Fibroblast of the aortic adventitia (primary cell): ENCODE measurements around the gene TANC1. TPM values are rescaled to one million over a fixed set of nuclear protein-coding genes. Genes with fewer than 3 reads are reported as not detected.

Experiments used
- DNase-seq: peaks from one replicate; pipeline ENCODE4 v3.0.0-alpha.2; 2010; ENCODE audit warnings: low read depth
- H3K4me3 ChIP-seq: 2 replicates; pipeline ENCODE4 v1.5.1; 2011; ENCODE audit warnings: low read depth, mild to moderate bottlenecking, control low read depth, low read length, moderate library complexity
- total RNA-seq: library from RNA; depleted of rRNA; stranded (reverse); fragments of >200 nt; gene quantifications from 2 replicates; pipeline ENCODE4 v1.2.3, GENCODE V29; 2012; ENCODE audit warnings: low replicate concordance
- TF ChIP-seq, protein P1 (sequence below): IDR thresholded peaks from 2 replicates; pipeline ENCODE4 v1.5.1; 2011; ENCODE audit warnings: mild to moderate bottlenecking, low read length, control low read depth, inconsistent platforms; ENCODE audit not compliant: insufficient read depth

Gene TANC1
- total RNA-seq, 1 donor: 11.9 TPM

GRCh38 chr2:159123786-159124185 lies 155.3 kb downstream of the TANC1 start:
- no peak for DNase-seq
- H3K4me3 ChIP-seq: no peak overlapping the region
- TF ChIP-seq, protein P1, sequence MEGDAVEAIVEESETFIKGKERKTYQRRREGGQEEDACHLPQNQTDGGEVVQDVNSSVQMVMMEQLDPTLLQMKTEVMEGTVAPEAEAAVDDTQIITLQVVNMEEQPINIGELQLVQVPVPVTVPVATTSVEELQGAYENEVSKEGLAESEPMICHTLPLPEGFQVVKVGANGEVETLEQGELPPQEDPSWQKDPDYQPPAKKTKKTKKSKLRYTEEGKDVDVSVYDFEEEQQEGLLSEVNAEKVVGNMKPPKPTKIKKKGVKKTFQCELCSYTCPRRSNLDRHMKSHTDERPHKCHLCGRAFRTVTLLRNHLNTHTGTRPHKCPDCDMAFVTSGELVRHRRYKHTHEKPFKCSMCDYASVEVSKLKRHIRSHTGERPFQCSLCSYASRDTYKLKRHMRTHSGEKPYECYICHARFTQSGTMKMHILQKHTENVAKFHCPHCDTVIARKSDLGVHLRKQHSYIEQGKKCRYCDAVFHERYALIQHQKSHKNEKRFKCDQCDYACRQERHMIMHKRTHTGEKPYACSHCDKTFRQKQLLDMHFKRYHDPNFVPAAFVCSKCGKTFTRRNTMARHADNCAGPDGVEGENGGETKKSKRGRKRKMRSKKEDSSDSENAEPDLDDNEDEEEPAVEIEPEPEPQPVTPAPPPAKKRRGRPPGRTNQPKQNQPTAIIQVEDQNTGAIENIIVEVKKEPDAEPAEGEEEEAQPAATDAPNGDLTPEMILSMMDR: no peak

DNA sequence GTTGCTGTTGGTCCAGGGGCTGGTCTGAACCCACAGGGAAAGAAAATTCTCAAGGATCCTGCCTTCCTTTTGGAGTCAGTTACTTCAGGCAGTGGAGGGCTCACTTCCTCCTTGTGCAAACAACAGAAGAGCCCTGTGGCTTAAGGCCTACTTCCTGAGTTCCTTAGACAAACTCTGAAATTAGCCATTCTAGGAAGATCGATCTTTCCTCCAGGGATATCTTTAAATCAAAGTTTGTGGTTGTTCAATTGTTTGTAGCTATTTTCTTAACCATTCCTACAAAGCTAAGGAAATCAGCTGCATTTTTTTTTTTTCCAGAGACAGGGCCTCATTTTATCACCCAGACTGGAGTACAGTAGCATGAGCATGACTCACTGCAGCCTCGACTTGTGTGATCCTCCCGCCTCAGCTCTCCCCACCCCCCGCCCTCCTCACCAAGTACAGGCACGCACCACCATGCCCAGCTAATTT lies 156.0 kb downstream of the TANC1 start:
- H3K4me3 ChIP-seq: no peak overlapping the region
- DNase-seq: peak; percentile 91
- TF ChIP-seq, protein P1: no peak

- DNase-seq: no peak
- H3K4me3 ChIP-seq: no peak overlapping the region
- TF ChIP-seq, protein P1: no peak
Observed at GRCh38 chr2:159124931-159125467, 156.6 kb downstream of the TANC1 start.

GRCh38 chr2:159125858-159126257 lies 157.4 kb downstream of the TANC1 start:
- TF ChIP-seq, protein P1: no peak
- DNase-seq: no peak
- H3K4me3 ChIP-seq: no peak overlapping the region

DNA sequence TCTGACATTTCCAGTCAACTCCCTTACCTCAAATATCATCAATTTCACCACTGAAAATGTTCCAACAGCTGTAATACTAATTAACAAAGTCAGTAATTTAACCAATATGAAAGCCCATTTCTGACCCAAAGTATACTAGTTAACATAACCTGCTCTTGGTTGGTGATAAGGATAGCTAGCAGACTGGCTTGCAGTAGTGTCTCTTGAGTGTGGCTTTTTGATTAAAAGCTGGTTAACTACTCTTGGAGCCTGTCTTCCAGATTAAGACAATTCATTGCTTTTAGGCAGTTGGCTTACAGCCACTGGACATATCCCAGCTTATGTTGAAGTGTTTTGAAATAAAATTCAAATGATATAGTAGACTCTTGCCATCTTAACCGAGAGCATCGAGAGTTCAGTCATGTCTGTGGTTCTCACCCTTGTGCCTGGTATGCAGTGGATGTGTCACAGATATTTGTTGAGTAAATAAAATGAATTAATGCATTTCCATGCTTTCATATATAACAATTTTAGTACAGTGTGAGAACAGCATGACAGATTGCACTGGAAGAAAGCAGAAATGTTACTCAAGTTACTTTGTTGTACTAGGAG lies 158.1 kb downstream of the TANC1 start:
- TF ChIP-seq, protein P1: no peak
- no peak overlapping the region for H3K4me3 ChIP-seq
- DNase-seq: peak; percentile 69

- no peak overlapping the region for H3K4me3 ChIP-seq
- TF ChIP-seq, protein P1: no peak
- DNase-seq: no peak
Observed at GRCh38 chr2:159128191-159128590, 159.8 kb downstream of the TANC1 start.
